Activated T-helper 2 cell treated with anti-CD3 and anti-CD28 coated beads, Interferon-gamma antibody, Interleukin-2, Interleukin-4, amounts not matched to agents 10 μg/mL and 5 μg/mL and 100 μg/mL, durations not matched to agents 14 hours and 24 hours and 36 hours (primary cell): ENCODE measurements around the gene GNAL. TPM values are rescaled to one million over a fixed set of nuclear protein-coding genes. Genes with fewer than 3 reads are reported as not detected.

Source experiments
- DNase-seq: peaks from one replicate; pipeline ENCODE4 v3.0.0; 2021; ENCODE audit warnings: low spot score
- H3K27ac Mint-ChIP-seq: one replicate; pipeline ENCODE4 v1.8.0; 2021; ENCODE audit warnings: mixed read lengths
- H3K27me3 Mint-ChIP-seq: one replicate; pipeline ENCODE4 v1.8.0; 2021; ENCODE audit warnings: low read depth, mixed read lengths
- H3K36me3 Mint-ChIP-seq: one replicate; pipeline ENCODE4 v1.8.0; 2021; ENCODE audit warnings: low read depth, mixed read lengths
- H3K4me1 Mint-ChIP-seq: one replicate; pipeline ENCODE4 v1.8.0; 2021; ENCODE audit warnings: low read depth, mixed read lengths
- H3K4me3 Mint-ChIP-seq: one replicate; pipeline ENCODE4 v1.8.0; 2021; ENCODE audit warnings: low read depth, mild to moderate bottlenecking, moderate library complexity, mixed read lengths
- H3K9me3 Mint-ChIP-seq: one replicate; pipeline ENCODE4 v1.8.0; 2021; ENCODE audit warnings: mixed read lengths
- intact Hi-C: fragments of 100-400 bp; cut with micrococcal nuclease; formaldehyde crosslinking; loops from one replicate; pipeline ENCODE4 v1.15.1; 2023
- total RNA-seq: library from RNA; stranded (reverse); gene quantifications from 2 replicates; pipeline ENCODE4 v1.2.3, GENCODE V29; 2022

Gene GNAL
- total RNA-seq, 1 donor from 2014 or later = 0.52 TPM

DNA sequence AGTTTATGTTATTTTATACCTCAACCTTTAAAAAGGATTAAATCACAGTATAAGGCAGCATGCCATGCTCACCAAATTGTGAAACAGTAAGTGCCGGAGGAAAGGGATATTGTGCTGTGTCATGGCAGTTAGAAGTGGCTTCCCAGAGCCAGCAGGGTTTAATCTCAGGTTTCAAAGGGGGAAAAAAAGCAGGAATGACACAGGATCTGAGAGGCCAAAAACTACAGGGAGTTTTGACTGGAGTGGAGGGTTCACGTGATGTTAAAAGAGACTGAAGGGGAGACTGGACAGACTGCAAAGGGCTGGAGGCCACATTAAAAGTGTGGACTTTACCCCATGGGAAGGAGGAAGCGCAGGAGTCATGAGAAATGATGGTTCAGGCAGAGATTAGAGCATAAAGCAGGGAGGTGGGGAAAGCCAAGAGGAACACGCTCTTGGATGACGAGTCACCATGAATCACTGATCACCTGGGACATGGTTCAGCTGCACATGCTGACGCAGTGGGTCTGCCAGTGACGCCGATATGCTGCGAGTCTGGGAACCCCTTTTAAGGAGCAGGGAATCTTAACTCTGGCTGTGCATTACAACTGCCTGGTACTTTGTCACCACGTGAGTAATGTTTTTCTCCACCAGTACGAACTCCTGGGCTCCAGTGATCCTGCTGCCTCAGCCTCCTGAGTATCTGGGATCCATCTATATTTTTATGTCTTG is 168.3 kb downstream of the GNAL start:
- intact Hi-C loops = loop anchor here (10.0 kb wide), 1 partner anchor 93 kb away; no protein-coding TSS in a partner anchor
- no peak for DNase-seq
- Mint-ChIP-seq H3K27ac (no peak overlapping the region), H3K27me3 (no peaks in the 10 kb centered on the region), H3K4me1 (peaks cover 35% of the 10 kb centered on the region), H3K4me3 (no peak overlapping the region), H3K9me3 (no peaks in the 10 kb centered on the region), H3K36me3 (peaks cover 4% of the 10 kb centered on the region)

DNA sequence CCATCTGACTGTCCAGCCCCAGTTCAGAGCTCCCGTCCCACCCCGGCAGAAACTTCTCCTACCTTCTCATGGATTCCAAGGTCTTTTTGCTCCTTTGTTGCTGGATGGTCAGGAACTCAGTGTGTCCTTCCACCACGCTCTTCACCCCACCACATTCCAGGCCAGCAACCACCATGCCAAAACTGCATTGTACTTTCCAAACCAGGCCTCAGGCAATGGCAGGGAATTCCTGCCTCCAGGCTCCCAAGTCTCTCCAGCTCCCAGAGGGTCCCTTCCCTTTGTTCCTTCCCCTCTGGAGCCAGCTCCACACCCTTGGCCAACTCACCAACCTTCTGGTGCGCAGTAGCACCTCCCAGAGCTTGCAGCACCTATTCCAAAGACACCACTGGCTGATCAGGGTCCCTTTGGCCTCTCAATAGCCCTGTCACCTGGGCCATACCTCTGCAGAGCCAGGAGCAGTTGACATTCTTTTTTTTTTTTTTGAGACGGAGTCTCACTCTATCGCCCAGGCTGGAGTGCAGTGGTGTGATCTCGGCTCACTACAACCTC is 170.3 kb downstream of the GNAL start:
- Mint-ChIP-seq H3K36me3 (peaks cover 4% of the 10 kb centered on the region), H3K4me3 (no peak overlapping the region), H3K9me3 (no peaks in the 10 kb centered on the region), H3K27ac (peak overlapping the region; percentile 7), H3K4me1 (peaks cover 30% of the 10 kb centered on the region), H3K27me3 (no peaks in the 10 kb centered on the region)
- DNase-seq = no peak
- intact Hi-C loops = loop anchor here (10.0 kb wide), 1 partner anchor 95 kb away; no protein-coding TSS in a partner anchor

DNA sequence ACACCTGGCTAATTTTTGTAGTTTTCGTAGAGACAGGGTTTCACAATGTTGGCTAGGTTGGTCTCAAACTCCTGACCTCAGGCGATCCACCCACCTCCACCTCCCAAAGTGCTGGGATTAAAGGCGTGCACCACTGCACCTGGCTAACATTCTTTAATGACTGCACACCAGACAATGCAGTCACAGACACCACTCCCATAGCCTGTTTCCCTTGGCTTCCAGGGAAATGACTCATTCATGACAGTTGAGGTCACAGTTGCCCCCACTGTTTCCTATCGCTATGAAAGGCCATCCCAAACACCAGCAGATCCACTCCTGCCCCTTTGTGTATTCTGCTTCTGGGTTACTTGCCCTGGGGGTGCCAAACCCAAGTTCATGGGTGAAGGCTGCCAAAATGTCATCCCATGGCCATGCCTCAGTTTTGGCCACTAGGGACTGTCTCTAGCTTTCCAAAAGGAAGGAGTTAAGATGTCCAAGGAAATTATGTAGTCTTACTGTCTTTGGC is 170.9 kb downstream of the GNAL start:
- no peak for DNase-seq
- Mint-ChIP-seq H3K27me3 (no peaks in the 10 kb centered on the region), H3K4me1 (peaks cover 28% of the 10 kb centered on the region), H3K27ac (peak overlapping the region; percentile 65), H3K4me3 (no peak overlapping the region), H3K36me3 (peaks cover 1% of the 10 kb centered on the region), H3K9me3 (no peaks in the 10 kb centered on the region)
- intact Hi-C loops = loop anchor here (10.0 kb wide), 1 partner anchor 95 kb away; no protein-coding TSS in a partner anchor

DNA sequence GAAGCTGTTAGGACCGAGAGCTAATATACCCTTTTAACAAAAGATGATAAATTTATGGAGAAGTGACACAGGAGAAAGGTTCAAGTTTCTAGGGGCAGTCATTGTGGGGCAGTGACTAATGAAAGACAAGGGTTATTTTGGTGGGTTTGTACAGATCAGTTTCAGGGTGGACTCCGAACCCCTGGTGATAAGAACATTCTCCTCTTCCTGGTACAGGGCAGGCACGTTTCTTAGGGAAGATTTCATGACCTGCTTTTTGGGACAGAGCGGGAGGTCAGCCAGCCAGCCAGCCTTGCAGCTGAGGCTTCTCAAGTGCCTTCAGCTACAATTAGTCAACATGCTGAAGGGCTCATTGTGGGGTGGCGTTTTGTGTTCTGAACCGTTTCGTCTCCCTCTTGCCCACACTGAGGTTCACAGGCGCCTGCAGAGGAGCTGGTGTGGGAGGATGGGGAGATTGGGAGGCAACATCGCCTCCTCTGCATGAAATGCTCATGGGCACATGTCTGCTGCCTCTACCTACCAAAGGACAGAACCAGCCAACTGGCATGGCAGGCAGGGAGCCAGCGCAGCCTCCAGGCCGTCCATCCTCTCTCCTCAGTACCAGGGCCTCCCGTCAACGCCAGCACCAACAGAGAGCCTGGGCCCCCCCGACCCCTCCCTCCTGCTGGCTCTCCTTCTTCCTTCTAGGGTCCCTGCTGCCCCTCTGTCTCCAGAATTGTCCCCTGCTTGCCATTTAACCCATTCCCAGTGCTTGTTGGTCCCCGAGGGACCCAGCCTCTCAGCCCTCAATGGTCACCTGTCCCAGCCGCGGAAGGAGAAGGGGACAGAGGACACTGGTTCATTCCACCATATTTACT is 171.8 kb downstream of the GNAL start:
- no peaks in the 10 kb centered on the region for H3K36me3 Mint-ChIP-seq
- no peaks in the 10 kb centered on the region for H3K9me3 Mint-ChIP-seq
- no peaks in the 10 kb centered on the region for H3K27me3 Mint-ChIP-seq
- H3K4me1 Mint-ChIP-seq = peaks cover 26% of the 10 kb centered on the region
- no peak for DNase-seq
- no peak overlapping the region for H3K4me3 Mint-ChIP-seq
- intact Hi-C loops = no loop called here
- H3K27ac Mint-ChIP-seq = peak overlapping the region; percentile 65

DNA sequence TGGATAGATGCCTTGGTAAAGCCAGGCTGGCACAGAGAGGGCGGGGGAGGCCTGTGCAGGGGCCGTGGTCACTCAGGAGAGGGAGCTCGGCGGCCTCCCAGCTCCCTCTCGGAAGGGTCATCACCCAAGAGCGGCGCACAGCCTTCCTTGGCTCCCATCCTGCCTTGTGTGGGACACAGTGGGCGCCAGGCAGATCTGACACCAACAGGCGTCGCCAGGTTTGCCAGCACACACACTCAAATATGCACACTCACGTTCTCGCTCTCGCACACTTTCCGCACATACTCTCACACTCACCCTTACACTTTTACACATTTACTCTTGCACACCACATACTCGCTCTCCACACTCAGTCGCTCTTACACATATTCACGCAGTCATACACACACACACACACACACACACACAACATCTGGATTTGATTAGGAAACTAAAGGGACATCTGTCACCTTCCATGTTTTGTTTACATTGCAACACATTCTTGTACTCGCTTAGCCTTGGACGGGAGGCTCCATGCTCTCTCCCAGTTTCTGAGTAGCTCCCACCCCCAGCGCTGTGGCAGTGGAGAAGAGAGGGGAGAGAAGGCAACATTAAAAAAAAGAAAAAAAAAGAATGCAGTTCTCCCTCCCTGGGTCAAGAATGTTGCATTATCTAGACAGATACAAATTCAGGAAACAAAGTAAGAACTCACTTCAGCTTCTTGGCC is 172.7 kb downstream of the GNAL start:
- H3K4me1 Mint-ChIP-seq = peaks cover 26% of the 10 kb centered on the region
- no peaks in the 10 kb centered on the region for H3K36me3 Mint-ChIP-seq
- intact Hi-C loops = no loop called here
- no peaks in the 10 kb centered on the region for H3K9me3 Mint-ChIP-seq
- no peak overlapping the region for H3K27ac Mint-ChIP-seq
- no peak overlapping the region for H3K4me3 Mint-ChIP-seq
- no peaks in the 10 kb centered on the region for H3K27me3 Mint-ChIP-seq
- DNase-seq = no peak

DNA sequence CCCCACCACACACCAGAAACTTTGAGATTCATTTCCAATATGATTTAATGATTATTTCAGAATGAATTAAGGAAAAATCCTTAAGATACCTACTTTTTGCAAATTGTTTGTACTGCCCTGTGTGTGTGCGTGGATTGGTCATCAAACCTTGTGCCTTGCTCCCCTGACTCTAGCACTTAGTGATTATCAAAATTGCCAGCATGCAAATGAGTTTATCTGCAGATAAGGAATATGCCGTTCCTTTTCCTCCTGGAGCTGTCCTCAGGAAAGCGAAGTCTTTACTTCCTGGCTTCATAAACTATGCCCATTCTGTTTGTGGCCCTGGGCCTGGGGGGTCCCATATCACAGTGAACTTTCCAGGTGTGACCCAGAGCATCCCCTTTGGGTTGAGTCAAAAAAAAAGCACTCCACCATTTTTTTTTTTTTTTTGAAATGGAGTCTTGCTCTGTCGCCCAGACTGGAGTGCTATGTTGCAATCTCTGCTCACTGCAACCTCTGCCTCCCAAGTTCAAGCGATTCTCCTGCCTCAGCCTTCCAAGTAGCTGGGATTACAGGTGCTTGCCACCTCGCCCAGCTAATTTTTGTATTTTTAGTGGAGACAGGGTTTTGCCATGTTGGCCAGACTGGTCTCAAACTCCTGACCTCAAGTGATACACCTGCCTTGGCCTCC is 173.5 kb downstream of the GNAL start:
- Mint-ChIP-seq H3K4me3 (no peak overlapping the region), H3K27me3 (no peaks in the 10 kb centered on the region), H3K9me3 (no peaks in the 10 kb centered on the region), H3K36me3 (no peaks in the 10 kb centered on the region), H3K27ac (no peak overlapping the region), H3K4me1 (peaks cover 20% of the 10 kb centered on the region)
- intact Hi-C loops = no loop called here
- no peak for DNase-seq

DNA sequence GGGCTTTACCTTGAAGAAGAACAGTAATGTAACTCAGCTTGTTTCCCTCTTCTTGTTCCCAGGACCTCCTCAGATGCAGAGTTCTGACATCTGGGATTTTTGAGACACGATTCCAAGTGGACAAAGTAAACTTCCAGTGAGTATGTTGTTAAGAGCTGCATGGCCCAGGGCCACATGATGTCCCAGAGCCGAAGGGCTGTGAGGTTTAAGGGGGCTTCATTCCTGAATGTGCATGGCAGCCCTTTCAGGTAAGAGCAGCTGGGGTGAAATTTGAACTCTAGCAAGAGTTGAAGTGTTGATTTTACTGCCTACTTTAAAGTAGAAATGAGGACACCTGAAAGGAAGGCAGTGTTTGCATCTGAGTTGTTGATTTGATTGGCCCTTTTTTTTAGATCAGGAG is 175.4 kb downstream of the GNAL start:
- Mint-ChIP-seq H3K4me1 (peaks cover 9% of the 10 kb centered on the region), H3K4me3 (no peak overlapping the region), H3K27me3 (no peaks in the 10 kb centered on the region), H3K36me3 (no peaks in the 10 kb centered on the region), H3K27ac (no peak overlapping the region), H3K9me3 (no peaks in the 10 kb centered on the region)
- DNase-seq = no peak
- intact Hi-C loops = no loop called here

DNA sequence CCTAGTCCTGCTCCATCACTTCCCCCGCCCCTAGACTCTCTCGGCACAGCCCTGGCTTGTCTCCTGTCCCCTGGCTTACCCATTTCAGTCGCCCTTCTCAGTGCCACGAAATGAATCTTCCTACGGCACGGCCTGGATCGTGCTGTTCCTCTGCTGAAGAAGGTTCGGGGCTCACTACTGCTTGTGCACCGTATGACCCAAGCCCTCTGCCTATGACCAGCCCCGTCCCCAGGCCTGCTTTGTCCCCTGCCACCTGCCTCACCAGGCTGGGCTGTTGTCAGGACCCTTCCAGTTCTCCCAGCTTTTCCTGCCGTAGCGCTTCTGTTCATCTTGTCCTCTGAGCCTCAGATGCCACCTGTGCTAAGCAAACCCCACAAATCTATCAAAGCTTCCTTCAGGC is 176.0 kb downstream of the GNAL start:
- no peak for DNase-seq
- no peaks in the 10 kb centered on the region for H3K27me3 Mint-ChIP-seq
- H3K9me3 Mint-ChIP-seq = no peaks in the 10 kb centered on the region
- peaks cover 6% of the 10 kb centered on the region for H3K4me1 Mint-ChIP-seq
- no peak overlapping the region for H3K4me3 Mint-ChIP-seq
- no peak overlapping the region for H3K27ac Mint-ChIP-seq
- H3K36me3 Mint-ChIP-seq = no peaks in the 10 kb centered on the region
- intact Hi-C loops = no loop called here

DNA sequence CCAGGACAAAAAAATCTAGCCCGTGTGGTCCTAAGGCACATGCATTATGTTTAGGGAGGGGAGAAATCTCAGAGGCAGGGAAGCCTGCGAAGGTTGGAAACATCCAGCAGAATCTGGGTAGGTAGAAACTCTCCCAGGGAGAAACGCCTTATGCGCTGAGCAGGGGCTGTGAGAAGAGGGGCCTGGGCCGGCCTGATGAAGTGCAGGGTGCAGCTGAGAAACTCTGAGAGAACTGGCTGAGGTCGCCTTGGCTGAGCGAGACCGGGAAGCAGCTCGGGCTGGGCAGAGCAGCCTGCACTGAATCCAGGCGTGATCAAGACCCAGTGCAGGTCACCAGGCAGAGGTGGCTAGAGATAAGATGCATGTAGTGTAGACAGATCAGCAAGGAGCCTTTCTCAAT is 177.3 kb downstream of the GNAL start:
- H3K27me3 Mint-ChIP-seq = peaks cover under 1% of the 10 kb centered on the region
- no peaks in the 10 kb centered on the region for H3K9me3 Mint-ChIP-seq
- H3K27ac Mint-ChIP-seq = no peak overlapping the region
- peaks cover under 1% of the 10 kb centered on the region for H3K4me1 Mint-ChIP-seq
- intact Hi-C loops = no loop called here
- no peak for DNase-seq
- no peak overlapping the region for H3K4me3 Mint-ChIP-seq
- no peaks in the 10 kb centered on the region for H3K36me3 Mint-ChIP-seq

DNA sequence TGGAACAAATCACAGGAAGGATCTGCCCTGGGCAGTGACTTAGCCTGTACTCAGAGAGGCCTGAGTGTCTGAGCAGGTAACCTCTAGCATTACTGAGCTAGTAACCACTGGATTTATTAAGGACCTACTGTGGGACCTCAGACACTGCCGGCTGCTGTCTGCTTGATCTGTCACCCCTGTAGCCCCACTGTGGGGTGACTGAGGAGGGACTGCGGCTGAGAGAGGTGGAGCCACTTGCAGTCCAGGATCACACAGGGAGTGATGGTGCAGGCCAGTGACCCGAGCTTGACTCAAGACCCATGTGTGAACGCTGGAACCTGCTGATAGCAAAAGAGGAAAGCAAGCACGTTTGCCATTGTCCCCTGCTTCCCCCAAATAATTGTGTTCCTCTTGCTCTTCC is 177.7 kb downstream of the GNAL start:
- Mint-ChIP-seq H3K4me3 (no peak overlapping the region), H3K27ac (no peak overlapping the region), H3K9me3 (no peaks in the 10 kb centered on the region), H3K36me3 (no peaks in the 10 kb centered on the region), H3K4me1 (peaks cover 2% of the 10 kb centered on the region), H3K27me3 (peaks cover 2% of the 10 kb centered on the region)
- intact Hi-C loops = no loop called here
- no peak for DNase-seq

DNA sequence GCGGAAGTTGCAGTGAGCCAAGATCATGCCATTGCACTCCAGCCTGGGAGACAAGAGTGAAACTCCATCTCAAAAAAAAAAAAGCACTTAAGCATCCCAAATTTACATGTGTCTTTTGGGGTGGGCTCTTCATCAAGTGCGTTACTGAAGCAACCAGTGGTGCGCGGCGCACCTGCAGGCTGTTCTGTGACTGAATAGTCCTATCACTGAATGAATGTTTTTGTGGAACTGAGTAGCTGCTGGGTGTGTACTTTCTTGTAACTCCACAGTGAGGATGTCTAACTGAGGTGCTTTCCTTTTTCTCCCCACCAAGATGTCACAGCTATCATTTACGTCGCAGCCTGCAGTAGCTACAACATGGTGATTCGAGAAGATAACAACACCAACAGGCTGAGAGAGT is 179.2 kb downstream of the GNAL start:
- Mint-ChIP-seq H3K9me3 (no peaks in the 10 kb centered on the region), H3K27me3 (peaks cover 5% of the 10 kb centered on the region), H3K4me1 (peaks cover 2% of the 10 kb centered on the region), H3K27ac (no peak overlapping the region), H3K36me3 (no peaks in the 10 kb centered on the region), H3K4me3 (no peak overlapping the region)
- DNase-seq = no peak
- intact Hi-C loops = no loop called here

DNA sequence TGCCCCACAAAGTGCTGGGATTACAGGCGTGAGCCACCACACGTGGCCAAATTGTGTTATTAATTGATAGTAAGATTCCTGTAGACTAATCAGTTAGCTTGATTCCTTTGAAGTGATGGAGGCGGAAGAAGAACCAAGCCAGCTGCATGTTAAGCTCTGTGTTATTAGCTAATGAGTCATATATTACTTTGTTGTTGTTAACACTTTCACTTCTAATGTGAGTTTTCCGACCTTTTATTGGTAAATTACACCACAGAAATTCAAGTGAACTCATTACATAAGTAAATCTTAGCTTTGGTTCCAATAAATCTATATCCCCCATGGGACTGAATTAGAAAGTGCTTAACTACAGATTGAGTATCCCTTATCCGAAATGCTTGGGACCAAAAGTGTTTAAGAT is 182.4 kb downstream of the GNAL start:
- intact Hi-C loops = no loop called here
- no peak overlapping the region for H3K27ac Mint-ChIP-seq
- no peak overlapping the region for H3K4me3 Mint-ChIP-seq
- peaks cover 4% of the 10 kb centered on the region for H3K36me3 Mint-ChIP-seq
- H3K4me1 Mint-ChIP-seq = peaks cover 2% of the 10 kb centered on the region
- peaks cover 5% of the 10 kb centered on the region for H3K27me3 Mint-ChIP-seq
- H3K9me3 Mint-ChIP-seq = peaks cover 6% of the 10 kb centered on the region
- no peak for DNase-seq
